Nephron (organoid): ENCODE data around the gene GTF3C1.

Source experiments
- H3K27ac Mint-ChIP-seq, 3 experiments: 2 replicates each; pipeline ENCODE4 v1.8.0; 2020; ENCODE audit warnings: mixed read lengths in 3 of 3, mild to moderate bottlenecking in 2 of 3, moderate library complexity in 1 of 3
- H3K27me3 Mint-ChIP-seq: 2 replicates; pipeline ENCODE4 v1.8.0; 2021; ENCODE audit warnings: low read depth, mild to moderate bottlenecking, moderate library complexity, mixed read lengths
- H3K36me3 Mint-ChIP-seq: 2 replicates; pipeline ENCODE4 v1.8.0; 2020; ENCODE audit warnings: low read depth, mixed read lengths
- H3K4me1 Mint-ChIP-seq: 2 replicates; pipeline ENCODE4 v1.8.0; 2020; ENCODE audit warnings: mixed read lengths
- H3K4me3 Mint-ChIP-seq, 3 experiments: 2 replicates each; pipeline ENCODE4 v1.8.0; 2020; ENCODE audit warnings: mild to moderate bottlenecking in 3 of 3, mixed read lengths in 3 of 3, moderate library complexity in 2 of 3
- H3K9me3 Mint-ChIP-seq: 2 replicates; pipeline ENCODE4 v1.8.0; 2020; ENCODE audit warnings: mixed read lengths
- TF ChIP-seq, protein P1 (sequence below), 3 experiments: fragments of 200-600 bp; sonication (generic); IDR thresholded peaks; one replicate each; pipeline ENCODE4 v1.5.0; 2021; ENCODE audit warnings: antibody characterized with exemption in 3 of 3; ENCODE audit not compliant: unreplicated experiment in 3 of 3

GTF3C1 gene

DNA sequence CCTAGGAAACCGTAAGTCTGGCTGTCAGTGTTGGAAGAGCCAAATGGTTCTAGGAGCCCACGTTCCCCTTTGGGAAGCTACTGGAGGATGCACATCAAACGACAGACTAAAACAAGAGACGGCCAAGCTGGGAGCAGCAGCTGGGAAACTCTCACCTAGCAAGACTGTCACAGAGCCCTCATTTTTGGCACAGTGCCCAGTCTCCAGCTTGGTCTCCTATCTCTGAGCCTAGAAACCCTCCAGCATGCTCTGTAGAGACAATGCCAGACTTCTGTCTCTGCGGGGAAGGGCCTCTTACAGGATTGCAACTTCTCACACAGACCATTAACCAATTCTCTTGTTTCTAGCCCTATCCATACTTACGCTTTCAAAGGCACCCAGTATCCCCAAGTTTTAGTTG is 23.5 kb downstream of the GTF3C1 start:
- H3K4me1 Mint-ChIP-seq = peaks cover 24% of the 10 kb centered on the region
- TF ChIP-seq, protein P1, sequence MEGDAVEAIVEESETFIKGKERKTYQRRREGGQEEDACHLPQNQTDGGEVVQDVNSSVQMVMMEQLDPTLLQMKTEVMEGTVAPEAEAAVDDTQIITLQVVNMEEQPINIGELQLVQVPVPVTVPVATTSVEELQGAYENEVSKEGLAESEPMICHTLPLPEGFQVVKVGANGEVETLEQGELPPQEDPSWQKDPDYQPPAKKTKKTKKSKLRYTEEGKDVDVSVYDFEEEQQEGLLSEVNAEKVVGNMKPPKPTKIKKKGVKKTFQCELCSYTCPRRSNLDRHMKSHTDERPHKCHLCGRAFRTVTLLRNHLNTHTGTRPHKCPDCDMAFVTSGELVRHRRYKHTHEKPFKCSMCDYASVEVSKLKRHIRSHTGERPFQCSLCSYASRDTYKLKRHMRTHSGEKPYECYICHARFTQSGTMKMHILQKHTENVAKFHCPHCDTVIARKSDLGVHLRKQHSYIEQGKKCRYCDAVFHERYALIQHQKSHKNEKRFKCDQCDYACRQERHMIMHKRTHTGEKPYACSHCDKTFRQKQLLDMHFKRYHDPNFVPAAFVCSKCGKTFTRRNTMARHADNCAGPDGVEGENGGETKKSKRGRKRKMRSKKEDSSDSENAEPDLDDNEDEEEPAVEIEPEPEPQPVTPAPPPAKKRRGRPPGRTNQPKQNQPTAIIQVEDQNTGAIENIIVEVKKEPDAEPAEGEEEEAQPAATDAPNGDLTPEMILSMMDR (IDR thresholded peaks at IDR 0.05; ENCODE audit: unreplicated experiment in 3 of 3) = no peak

DNA sequence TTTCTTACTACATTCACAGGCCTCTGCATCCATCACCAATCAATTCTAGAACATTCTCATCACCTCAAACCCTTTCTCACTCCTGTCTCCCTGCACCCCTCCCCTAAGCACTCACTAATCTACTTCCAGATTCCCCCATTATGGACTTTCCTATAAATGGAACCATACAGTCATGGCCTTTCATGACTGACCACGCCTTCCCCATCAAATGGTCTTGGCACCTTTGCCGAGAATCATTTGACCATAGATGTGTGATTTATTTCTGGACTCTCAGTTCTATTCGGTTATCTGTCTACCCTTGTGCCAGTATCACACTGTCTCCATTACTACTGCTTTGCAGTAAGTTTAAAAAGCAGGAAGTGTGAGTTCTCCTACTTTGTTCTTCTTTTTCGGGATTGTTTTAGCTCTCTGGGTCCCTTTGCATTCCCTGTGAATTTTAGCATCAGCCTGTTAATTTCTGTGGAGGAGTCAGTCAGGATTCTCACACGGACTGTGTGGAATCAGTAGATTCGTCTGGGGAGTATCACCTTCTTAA is 27.5 kb downstream of the GTF3C1 start:
- H3K4me1 Mint-ChIP-seq = peaks cover 26% of the 10 kb centered on the region
- no peaks in the 10 kb centered on the region for H3K27me3 Mint-ChIP-seq
- TF ChIP-seq, protein P1 (IDR thresholded peaks at IDR 0.05; ENCODE audit: unreplicated experiment in 3 of 3) = no peak
- no peak overlapping the region for H3K4me3 Mint-ChIP-seq
- peaks cover 79% of the 10 kb centered on the region for H3K36me3 Mint-ChIP-seq
- H3K9me3 Mint-ChIP-seq = no peaks in the 10 kb centered on the region
- no peak overlapping the region for H3K27ac Mint-ChIP-seq

More for the DNA sequence above, 23.5 kb downstream of the GTF3C1 start:
- no peak overlapping the region for H3K4me3 Mint-ChIP-seq
- peaks cover 87% of the 10 kb centered on the region for H3K36me3 Mint-ChIP-seq
- H3K27ac Mint-ChIP-seq = peak overlapping the region in 1 of 3 experiments; percentile 7
- H3K9me3 Mint-ChIP-seq = no peaks in the 10 kb centered on the region
- no peaks in the 10 kb centered on the region for H3K27me3 Mint-ChIP-seq

DNA sequence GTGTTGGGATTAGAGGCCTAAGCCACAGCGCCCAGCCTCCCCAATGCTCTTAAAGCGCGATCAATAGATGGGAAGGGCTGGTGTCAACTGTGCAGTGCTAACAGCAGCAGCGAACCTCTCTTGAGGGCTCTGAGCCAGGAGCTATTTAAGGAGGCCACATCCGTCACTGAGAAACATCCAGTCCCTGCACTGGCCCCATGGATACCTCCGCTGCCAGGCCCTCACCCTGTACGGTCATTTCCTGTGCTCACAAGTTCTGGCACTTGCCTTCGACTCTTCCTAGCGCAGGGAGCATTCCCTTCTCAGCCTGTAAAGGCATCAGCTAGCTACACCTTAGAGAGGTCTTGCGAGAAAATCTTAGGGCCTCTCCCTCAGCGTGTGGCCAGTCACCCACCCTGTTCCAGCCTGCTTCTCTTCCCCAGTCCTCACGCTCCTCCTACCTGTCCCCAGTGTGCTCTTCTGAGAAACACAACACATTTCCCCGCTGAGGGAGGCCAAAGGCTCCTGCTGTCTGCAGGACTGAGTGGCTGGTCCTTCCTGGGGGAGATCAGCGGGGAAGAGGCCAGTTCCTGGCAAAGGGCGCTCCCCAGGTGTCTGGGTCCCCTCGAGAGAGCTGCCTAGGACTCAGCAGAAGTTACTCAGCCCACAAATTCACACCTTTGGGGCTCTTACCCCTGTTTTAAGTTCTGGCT is 28.6 kb downstream of the GTF3C1 start:
- Mint-ChIP-seq H3K9me3 (no peaks in the 10 kb centered on the region), H3K27ac (no peak overlapping the region), H3K4me3 (no peak overlapping the region), H3K36me3 (peaks cover 78% of the 10 kb centered on the region), H3K4me1 (peaks cover 21% of the 10 kb centered on the region), H3K27me3 (no peaks in the 10 kb centered on the region)
- TF ChIP-seq, protein P1 (IDR thresholded peaks at IDR 0.05; ENCODE audit: unreplicated experiment in 3 of 3) = no peak

DNA sequence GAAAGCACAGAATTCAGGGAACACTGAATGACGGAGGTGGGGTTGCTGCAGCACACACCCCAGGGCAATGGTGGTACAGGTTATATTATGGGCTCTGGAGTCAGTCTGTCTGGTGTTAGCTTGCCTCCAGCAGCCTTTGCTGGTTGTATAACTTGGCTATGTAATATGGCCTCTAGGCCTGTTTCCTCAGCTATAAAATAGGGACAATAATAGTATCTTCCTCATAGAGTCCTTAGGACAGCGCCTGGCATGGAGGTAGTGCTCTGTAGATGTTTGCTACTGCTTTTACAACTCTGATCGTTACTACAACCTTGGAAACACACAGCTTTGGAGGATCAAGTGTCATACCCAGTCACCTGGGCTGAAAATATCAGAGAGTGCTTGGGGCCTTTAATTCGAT is 31.5 kb downstream of the GTF3C1 start:
- Mint-ChIP-seq H3K9me3 (no peaks in the 10 kb centered on the region), H3K4me3 (no peak overlapping the region), H3K4me1 (peaks cover 21% of the 10 kb centered on the region), H3K27me3 (no peaks in the 10 kb centered on the region), H3K36me3 (peaks cover 75% of the 10 kb centered on the region), H3K27ac (peak overlapping the region in 1 of 3 experiments; percentile 43)
- TF ChIP-seq, protein P1 (IDR thresholded peaks at IDR 0.05; ENCODE audit: unreplicated experiment in 3 of 3) = no peak

DNA sequence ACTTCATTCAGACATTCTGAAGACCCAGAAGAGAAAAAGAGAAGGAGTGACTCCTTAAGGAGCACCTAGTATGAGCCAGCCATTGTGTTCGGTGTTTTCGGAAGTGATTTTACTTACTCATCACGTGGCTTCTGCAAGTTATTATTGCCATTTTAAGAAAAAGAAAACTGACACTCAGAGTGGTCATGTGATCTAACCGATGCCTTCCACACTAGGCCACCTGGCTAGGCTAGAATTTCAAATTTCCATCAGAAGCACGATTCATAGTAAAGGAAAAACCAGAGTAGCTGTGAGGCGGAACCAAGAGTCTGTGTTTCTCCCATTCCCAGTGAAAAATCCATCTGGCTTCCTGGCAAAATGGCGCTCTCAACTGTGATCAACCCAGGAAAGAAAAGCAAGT is 32.0 kb downstream of the GTF3C1 start:
- no peak overlapping the region for H3K4me3 Mint-ChIP-seq
- H3K27me3 Mint-ChIP-seq = no peaks in the 10 kb centered on the region
- H3K27ac Mint-ChIP-seq = peak overlapping the region in 1 of 3 experiments; percentile 43
- H3K36me3 Mint-ChIP-seq = peaks cover 76% of the 10 kb centered on the region
- no peaks in the 10 kb centered on the region for H3K9me3 Mint-ChIP-seq
- TF ChIP-seq, protein P1 (IDR thresholded peaks at IDR 0.05; ENCODE audit: unreplicated experiment in 3 of 3) = no peak
- H3K4me1 Mint-ChIP-seq = peaks cover 21% of the 10 kb centered on the region

DNA sequence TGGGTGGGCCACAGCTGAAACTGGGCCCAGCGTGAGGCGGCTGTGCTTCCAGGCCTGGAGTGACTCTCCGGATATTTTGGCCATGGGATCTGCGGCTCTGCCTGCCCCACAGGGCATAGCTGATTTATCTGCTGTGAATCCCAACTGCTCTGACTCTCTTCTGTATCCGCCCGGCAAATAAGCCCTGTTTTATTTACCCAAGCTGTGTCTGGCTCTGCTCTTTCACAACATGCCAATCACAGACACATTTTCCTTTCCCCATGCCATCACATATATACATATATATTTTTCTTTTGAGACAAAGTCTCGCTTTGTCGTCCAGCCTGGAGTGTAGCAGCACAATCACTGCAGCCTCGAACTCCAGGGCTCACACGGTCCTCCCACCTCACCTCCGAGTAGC is 33.3 kb downstream of the GTF3C1 start:
- TF ChIP-seq, protein P1 (IDR thresholded peaks at IDR 0.05; ENCODE audit: unreplicated experiment in 3 of 3) = no peak
- no peak overlapping the region for H3K4me3 Mint-ChIP-seq

More for the DNA sequence above, 33.3 kb downstream of the GTF3C1 start:
- peaks cover 2% of the 10 kb centered on the region for H3K9me3 Mint-ChIP-seq
- H3K36me3 Mint-ChIP-seq = peaks cover 77% of the 10 kb centered on the region
- H3K27ac Mint-ChIP-seq = no peak overlapping the region
- H3K4me1 Mint-ChIP-seq = peaks cover 14% of the 10 kb centered on the region
- no peaks in the 10 kb centered on the region for H3K27me3 Mint-ChIP-seq
